HL-60 (cell line): ENCODE measurements around the gene CCDC117.
"Not testable (repeated sequence)": the region's sequence is repeated elsewhere in the genome, so short reads cannot be mapped to it uniquely, and the experiment has no call there.

Source experiments
- DNase-seq, 2 experiments: peaks; one replicate each; pipeline ENCODE4 v3.0.0-alpha.2; 2010 to 2020; ENCODE audit warnings: low read depth in 1 of 2, low spot score in 1 of 2
- H3K27ac ChIP-seq: fragments of 250-450 bp; sonication (Bioruptor Pico); replicated peaks from 2 replicates; pipeline ENCODE4 v1.5.1; 2020; ENCODE audit warnings: mild to moderate bottlenecking, moderate library complexity
- H3K27me3 ChIP-seq: fragments of 250-450 bp; sonication (Bioruptor Pico); 2 replicates; pipeline ENCODE4 v1.5.1; 2021; ENCODE audit warnings: mild to moderate bottlenecking, moderate library complexity; ENCODE audit not compliant: insufficient read depth, poor library complexity, severe bottlenecking
- H3K4me3 ChIP-seq: replicated peaks from 2 replicates; pipeline ENCODE4 v1.5.1; 2011; ENCODE audit warnings: mild to moderate bottlenecking, control low read depth, low read length; ENCODE audit not compliant: insufficient read depth
- GABPA ChIP-seq: IDR thresholded peaks from 2 replicates; pipeline ENCODE4 v1.6.1; 2012; ENCODE audit warnings: low read depth
- POLR2AphosphoS5 ChIP-seq: IDR thresholded peaks from 2 replicates; pipeline ENCODE4 v1.6.1; 2012; ENCODE audit warnings: low read depth
- REST ChIP-seq: IDR thresholded peaks from 2 replicates; pipeline ENCODE4 v1.6.1; 2012; ENCODE audit warnings: low read depth; ENCODE audit not compliant: insufficient replicate concordance
- SPI1 ChIP-seq: IDR thresholded peaks from 2 replicates; pipeline ENCODE4 v1.6.1; 2012; ENCODE audit warnings: low read depth, mild to moderate bottlenecking, borderline replicate concordance
- TF ChIP-seq, protein P1 (sequence below): IDR thresholded peaks from one replicate; pipeline ENCODE4 v1.5.1; 2011; ENCODE audit warnings: low read length, control low read depth, inconsistent platforms; ENCODE audit not compliant: insufficient read depth

Gene CCDC117

GRCh38 chr22:28801845-28802594 lies 29.5 kb downstream of the CCDC117 start:
- TF ChIP-seq SPI1 (peak; percentile 9; the same call in 1 of the 2 replicates), REST (peak; percentile 47), POLR2AphosphoS5 (peak; percentile 53), GABPA (no peak)
- TF ChIP-seq, protein P1, sequence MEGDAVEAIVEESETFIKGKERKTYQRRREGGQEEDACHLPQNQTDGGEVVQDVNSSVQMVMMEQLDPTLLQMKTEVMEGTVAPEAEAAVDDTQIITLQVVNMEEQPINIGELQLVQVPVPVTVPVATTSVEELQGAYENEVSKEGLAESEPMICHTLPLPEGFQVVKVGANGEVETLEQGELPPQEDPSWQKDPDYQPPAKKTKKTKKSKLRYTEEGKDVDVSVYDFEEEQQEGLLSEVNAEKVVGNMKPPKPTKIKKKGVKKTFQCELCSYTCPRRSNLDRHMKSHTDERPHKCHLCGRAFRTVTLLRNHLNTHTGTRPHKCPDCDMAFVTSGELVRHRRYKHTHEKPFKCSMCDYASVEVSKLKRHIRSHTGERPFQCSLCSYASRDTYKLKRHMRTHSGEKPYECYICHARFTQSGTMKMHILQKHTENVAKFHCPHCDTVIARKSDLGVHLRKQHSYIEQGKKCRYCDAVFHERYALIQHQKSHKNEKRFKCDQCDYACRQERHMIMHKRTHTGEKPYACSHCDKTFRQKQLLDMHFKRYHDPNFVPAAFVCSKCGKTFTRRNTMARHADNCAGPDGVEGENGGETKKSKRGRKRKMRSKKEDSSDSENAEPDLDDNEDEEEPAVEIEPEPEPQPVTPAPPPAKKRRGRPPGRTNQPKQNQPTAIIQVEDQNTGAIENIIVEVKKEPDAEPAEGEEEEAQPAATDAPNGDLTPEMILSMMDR = no peak
- Histone ChIP-seq H3K27ac (peak overlapping the region; percentile 92), H3K4me3 (peak overlapping the region; percentile 72), H3K27me3 (no peaks in the 10 kb centered on the region)
- DNase-seq = peak; percentile 80 to 84

GRCh38 chr22:28802595-28803123 lies 30.2 kb downstream of the CCDC117 start:
- no peaks in the 10 kb centered on the region for H3K27me3 ChIP-seq
- DNase-seq = no peak
- TF ChIP-seq POLR2AphosphoS5 (peak; percentile 2; the same call in 1 of the 2 replicates), GABPA (no peak), SPI1 (no peak)
- TF ChIP-seq, protein P1 = no peak
- peak overlapping the region; percentile 92 for H3K27ac ChIP-seq
- H3K4me3 ChIP-seq = no peak overlapping the region

DNA sequence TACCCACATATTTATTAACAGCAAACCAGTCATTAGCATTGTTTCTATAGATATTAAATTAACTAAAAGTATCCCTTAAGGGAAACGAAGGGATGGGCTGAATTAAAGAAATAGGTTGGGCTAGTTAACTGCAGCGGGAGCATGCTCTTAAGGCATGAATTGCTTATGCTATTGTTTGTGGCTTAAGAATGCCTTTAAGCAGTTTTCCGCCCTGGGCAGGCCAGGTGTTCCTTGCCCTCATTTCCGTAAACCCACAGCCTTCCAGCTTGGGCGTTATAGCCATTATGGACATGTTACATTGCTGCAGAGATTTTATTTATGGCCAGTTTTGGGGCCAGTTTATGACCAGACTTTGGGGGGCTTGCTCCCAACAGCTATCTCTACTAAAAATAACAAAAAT lies 32.9 kb downstream of the CCDC117 start:
- DNase-seq, H3K27ac ChIP-seq, H3K27me3 ChIP-seq, H3K4me3 ChIP-seq: not testable (repeated sequence)

DNA sequence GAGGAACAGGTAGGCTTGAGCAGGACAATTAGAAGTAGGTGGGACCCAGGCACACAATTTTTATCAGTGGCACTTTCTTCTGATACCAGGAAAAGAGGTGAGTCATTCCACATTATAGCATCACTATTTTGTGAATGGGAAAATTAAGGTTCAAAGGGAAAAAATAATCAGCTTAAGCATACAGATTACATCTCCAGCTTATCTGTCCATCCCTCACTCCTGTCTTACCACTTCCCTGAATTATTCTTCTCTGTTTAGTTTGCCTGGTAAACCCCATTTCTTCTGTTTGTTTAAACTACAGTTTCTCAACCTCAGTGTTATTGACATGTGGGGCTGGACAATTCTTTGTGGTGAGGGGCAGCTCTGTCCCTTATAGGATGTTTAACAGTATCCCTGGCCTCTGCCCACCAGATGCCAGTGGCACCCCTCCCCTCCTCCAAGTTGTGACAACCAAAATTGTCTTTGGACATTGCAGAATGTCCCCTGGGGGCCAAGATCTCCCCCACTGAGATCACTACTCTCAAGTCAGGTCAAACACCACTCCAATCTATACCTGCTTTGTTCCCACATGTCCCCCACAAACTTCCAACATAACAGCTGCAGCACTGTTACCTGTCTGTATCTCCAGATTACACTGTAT lies 36.3 kb downstream of the CCDC117 start:
- Histone ChIP-seq H3K27ac (peak overlapping the region; percentile 97), H3K4me3 (no peak overlapping the region), H3K27me3 (no peaks in the 10 kb centered on the region)
- DNase-seq = no peak
- no peak for TF ChIP-seq GABPA
- peak; percentile 39; the same call in 1 of the 2 replicates for TF ChIP-seq SPI1
- no peak for TF ChIP-seq POLR2AphosphoS5

DNA sequence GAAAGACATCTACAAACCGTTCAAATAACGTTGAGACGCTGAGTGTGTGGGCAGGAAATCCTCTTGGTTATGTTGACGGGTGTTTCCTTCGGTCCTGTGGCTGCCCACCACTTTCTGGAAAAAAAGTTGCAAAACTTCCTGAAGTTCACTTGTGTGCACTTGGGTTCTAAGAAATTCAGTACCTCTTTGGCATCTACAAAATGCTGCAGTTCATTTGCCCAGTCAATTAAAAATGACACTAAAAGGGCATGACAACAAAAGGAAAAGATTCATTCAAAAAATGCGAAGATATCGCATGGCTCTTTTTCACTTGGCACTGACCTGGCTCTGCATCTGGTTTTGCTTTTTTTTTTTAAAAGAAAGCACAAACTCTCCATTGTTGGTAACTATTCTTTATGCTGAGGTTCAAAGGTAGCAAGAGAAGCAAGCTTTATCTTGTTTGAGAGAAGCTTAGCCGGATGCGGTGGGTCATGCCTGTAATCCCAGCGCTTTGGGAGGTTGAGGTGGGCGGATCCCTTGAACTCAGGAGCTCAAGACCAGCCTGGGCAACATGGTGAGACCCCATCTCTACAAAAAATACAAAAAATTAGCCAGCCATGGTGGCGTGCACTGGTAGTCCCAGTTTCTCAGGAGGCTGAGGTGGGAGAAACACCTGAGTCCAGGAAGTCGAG lies 38.5 kb downstream of the CCDC117 start:
- TF ChIP-seq, protein P1 = no peak
- TF ChIP-seq SPI1 (peak; percentile 45; the same call in 1 of the 2 replicates), POLR2AphosphoS5 (peak; percentile 88), GABPA (peak; percentile 33; the same call in 1 of the 2 replicates), REST (peak; percentile 67)
- H3K27me3 ChIP-seq = no peaks in the 10 kb centered on the region
- DNase-seq = peak; percentile 76 to 90
- peak overlapping the region; percentile 97 for H3K27ac ChIP-seq
- H3K4me3 ChIP-seq = no peak overlapping the region
